GM12878 (cell line): ENCODE data around the gene TSHZ2. TPM values are rescaled to one million over a fixed set of nuclear protein-coding genes. Genes with fewer than 3 reads are reported as not detected.

ENCODE experiments used
- ATAC-seq: fragments of 200-7000 bp; cut with Tn5 transposase; 3 replicates; pipeline ENCODE4 v1.9.1; 2020; ENCODE audit warnings: mild to moderate bottlenecking, moderate library complexity
- BruUV-seq: library from RNA; stranded (reverse); fragments of 400-500 nt; replicated peaks from 2 replicates; lab custom pipeline; 2021; lab: Mats Ljungman, UMichigan
- CTCF ChIA-PET: fragments of 300-600 bp; sonication (Branson Sonifier 250); formaldehyde crosslinking; extraction: SDS; loops from one replicate; lab custom pipeline; 2021; ENCODE audit warnings: inconsistent platforms; lab: Yijun Ruan, JAX
- POLR2A ChIA-PET: fragments of 350-600 bp; formaldehyde crosslinking; extraction: SDS; loops from one replicate; lab custom pipeline; 2021; ENCODE audit warnings: inconsistent platforms; lab: Charles Lee
- RAD21 ChIA-PET: fragments of 300-600 bp; sonication (Branson Sonifier 250); formaldehyde crosslinking; loops from one replicate; lab custom pipeline; 2023; ENCODE audit warnings: antibody characterized with exemption; ENCODE audit not compliant: unreplicated experiment; lab: Charles Lee
- SMC1A ChIA-PET: fragments of 300-600 bp; sonication (Branson Sonifier 250); formaldehyde crosslinking; loops from one replicate; lab custom pipeline; 2023; ENCODE audit not compliant: unreplicated experiment, uncharacterized antibody; lab: Charles Lee
- DNase-seq: peaks from one replicate; pipeline ENCODE4 v3.0.0-alpha.2; 2011; ENCODE audit warnings: low read depth, low spot score
- FAIRE-seq: peaks from 3 replicates; lab custom pipeline; 2011; peaks lifted over from hg19 to GRCh38; lab: Jason Lieb, UNC
- H2AFZ ChIP-seq: 2 replicates; pipeline ENCODE4 v1.6.0; 2011; ENCODE audit warnings: low read depth, low read length, control low read depth; ENCODE audit not compliant: control insufficient read depth
- H3K27ac ChIP-seq: 2 replicates; pipeline ENCODE4 v1.5.1; 2011; ENCODE audit warnings: control low read depth; ENCODE audit not compliant: control insufficient read depth, insufficient read depth
- H3K27me3 ChIP-seq, 2 experiments: replicated peaks in 1 of 2; 2 replicates each; pipeline versions ENCODE4 v1.6.0 to v1.6.1; 2011; ENCODE audit warnings: low read length in 1 of 2; ENCODE audit not compliant: control insufficient read depth in 2 of 2, insufficient read depth in 2 of 2
- H3K36me3 ChIP-seq, 2 experiments: 2 replicates each; pipeline ENCODE4 v1.5.1; 2011; ENCODE audit warnings: low read length in 1 of 2; ENCODE audit not compliant: control insufficient read depth in 2 of 2, insufficient read depth in 2 of 2
- H3K4me1 ChIP-seq: 2 replicates; pipeline ENCODE4 v1.6.1; 2011; ENCODE audit warnings: mild to moderate bottlenecking, low read length, moderate library complexity, mixed read lengths; ENCODE audit not compliant: control insufficient read depth, insufficient read depth
- H3K4me2 ChIP-seq: 2 replicates; pipeline ENCODE4 v1.6.0; 2011; ENCODE audit warnings: control low read depth; ENCODE audit not compliant: control insufficient read depth, insufficient read depth
- H3K4me3 ChIP-seq: fragments of 200-600 bp; sonication (generic); 2 replicates; pipeline ENCODE4 v1.5.1; 2016
- H3K79me2 ChIP-seq: 2 replicates; pipeline ENCODE4 v1.6.0; 2011; ENCODE audit warnings: low read length; ENCODE audit not compliant: control insufficient read depth, insufficient read depth
- H3K9ac ChIP-seq: 2 replicates; pipeline ENCODE4 v1.8.0; 2011; ENCODE audit warnings: low read length, control low read depth, mixed read lengths; ENCODE audit not compliant: control insufficient read depth, insufficient read depth
- H3K9me3 ChIP-seq: replicated peaks from 3 replicates; pipeline ENCODE4 v1.5.1; 2011; ENCODE audit warnings: mild to moderate bottlenecking, low read length; ENCODE audit not compliant: control insufficient read depth, insufficient read depth
- H4K20me1 ChIP-seq: 2 replicates; pipeline ENCODE4 v1.6.0; 2011; ENCODE audit not compliant: control insufficient read depth, insufficient read depth
- ATF2 ChIP-seq: IDR thresholded peaks from 2 replicates; pipeline ENCODE4 v1.6.1; 2012; ENCODE audit warnings: low read length, inconsistent platforms
- CEBPB ChIP-seq, 2 experiments: fragments of 150-350 bp in 1 of 2; IDR thresholded peaks; 2 replicates each; pipeline ENCODE4 v1.6.1; 2012 to 2014; ENCODE audit warnings: low read depth in 2 of 2, low read length in 2 of 2, borderline replicate concordance in 1 of 2, inconsistent platforms in 1 of 2
- IRF4 ChIP-seq: IDR thresholded peaks from 2 replicates; pipeline ENCODE4 v1.6.1; 2011; ENCODE audit warnings: low read depth, low read length
- JUNB ChIP-seq: IDR thresholded peaks from 2 replicates; pipeline ENCODE4 v1.6.1; 2016; ENCODE audit warnings: antibody characterized with exemption, mild to moderate bottlenecking
- LARP7 ChIP-seq: fragments of 450-650 bp; IDR thresholded peaks from 2 replicates; pipeline ENCODE4 v1.6.1; 2017; ENCODE audit warnings: mild to moderate bottlenecking
- NFXL1 ChIP-seq: fragments of 450-650 bp; IDR thresholded peaks from 2 replicates; pipeline ENCODE4 v1.6.1; 2017; ENCODE audit warnings: antibody characterized with exemption, mild to moderate bottlenecking, borderline replicate concordance
- POLR2AphosphoS5 ChIP-seq: IDR thresholded peaks from 2 replicates; pipeline ENCODE4 v1.6.1; 2011; ENCODE audit warnings: mild to moderate bottlenecking, low read length, inconsistent platforms
- SMARCA5 ChIP-seq: fragments of 450-650 bp; IDR thresholded peaks from 2 replicates; pipeline ENCODE4 v1.6.1; 2017; ENCODE audit warnings: mild to moderate bottlenecking
- STAT3 ChIP-seq: IDR thresholded peaks from 2 replicates; pipeline ENCODE4 v1.6.1; 2011; ENCODE audit warnings: low read depth, low read length, improper control_type of control experiment
- SUZ12 ChIP-seq: fragments of 200-600 bp; sonication (generic); IDR thresholded peaks from one replicate; pipeline ENCODE4 v1.6.1; 2018; ENCODE audit warnings: antibody characterized with exemption, mild to moderate bottlenecking; ENCODE audit not compliant: unreplicated experiment
- TCF12 ChIP-seq: IDR thresholded peaks from 2 replicates; pipeline ENCODE4 v1.6.1; 2011; ENCODE audit warnings: low read depth, mild to moderate bottlenecking, low read length
- WRNIP1 ChIP-seq: IDR thresholded peaks from 2 replicates; pipeline ENCODE4 v1.6.1; 2011; ENCODE audit warnings: low read depth, low read length, improper control_type of control experiment, borderline replicate concordance
- ZBED1 ChIP-seq: IDR thresholded peaks from 2 replicates; pipeline ENCODE4 v1.6.1; 2016; ENCODE audit warnings: borderline replicate concordance
- ZBTB40 ChIP-seq: fragments of 450-650 bp; IDR thresholded peaks from 2 replicates; pipeline ENCODE4 v1.6.1; 2016; ENCODE audit warnings: mild to moderate bottlenecking, moderate library complexity, borderline replicate concordance
- ZNF207 ChIP-seq: fragments of 450-650 bp; IDR thresholded peaks from 2 replicates; pipeline ENCODE4 v1.6.1; 2014; ENCODE audit warnings: antibody characterized with exemption, mild to moderate bottlenecking, borderline replicate concordance
- ZNF217 ChIP-seq: fragments of 450-650 bp; IDR thresholded peaks from 2 replicates; pipeline ENCODE4 v1.6.1; 2017; ENCODE audit warnings: antibody characterized with exemption, mild to moderate bottlenecking
- WGBS: methylation state at CpG from one replicate; pipeline ENCODE4 v1.1.6; 2016; ENCODE audit warnings: low lambda C conversion rate; ENCODE audit not compliant: insufficient replicate concordance, insufficient coverage; ENCODE audit errors: missing lambda C conversion rate; 5-methylcytosine and 5-hydroxymethylcytosine counted together
- in situ Hi-C: fragments of 300-500 bp; cut with MboI; formaldehyde crosslinking; loops from 9 replicates; pipeline ENCODE4 v1.14.3; 2018; ENCODE audit warnings: mixed read lengths
- intact Hi-C: fragments of 100-400 bp; cut with micrococcal nuclease; formaldehyde crosslinking; loops from one replicate; pipeline ENCODE4 v1.14.2; 2022; ENCODE audit not compliant: unreplicated experiment
- polyA plus RNA-seq, 11 experiments: library from polyadenylated mRNA; depleted of rRNA in 4 of 11; unstranded in 6 of 11; stranded (reverse) in 5 of 11; fragments of >200 nt; fragmentation: Nextera tagmentation in 4 of 11; fragmentation: Illumina TruSeq in 1 of 11; extraction: Ambion mirVana in 4 of 11; extraction: Trizol in 1 of 11; gene quantifications; 1 replicate in 1 of 11; 2 replicates in 10 of 11; pipeline versions ENCODE4 v1.2.1 to v1.2.3, GENCODE V29; 2011 to 2016; ENCODE audit warnings: inconsistent platforms in 2 of 11, missing spikeins in 2 of 11, low read depth in 1 of 11
- total RNA-seq, 4 experiments: library from RNA; depleted of rRNA in 3 of 4; stranded (reverse); fragments of >200 nt in 3 of 4; fragmentation: Illumina TruSeq in 1 of 4; extraction: Trizol in 1 of 4; gene quantifications; 2 replicates each; pipeline versions ENCODE4 v1.2.1 to v1.2.3, GENCODE V29; 2013 to 2021

The TSHZ2 gene
- total and polyA plus RNA-seq, 10 of the 15 experiments (the other 5 are each of a cell fraction or from before 2014, with no cell fraction given): 0.01 to 0.86 (median 0.13) TPM; not detected in 2

GRCh38 chr20:53331151-53331973 lies 359.2 kb downstream of the TSHZ2 start:
- Histone ChIP-seq H4K20me1 (no peaks in the 10 kb centered on the region), H3K4me2 (no peak overlapping the region), H3K4me3 (no peak overlapping the region), H3K4me1 (no peaks in the 10 kb centered on the region), H3K9me3 (no peaks in the 10 kb centered on the region), H3K9ac (no peak overlapping the region), H3K27me3 (no peaks in the 10 kb centered on the region; a peak in 1 of 4 replicates), H3K79me2 (no peaks in the 10 kb centered on the region), H3K27ac (no peak overlapping the region), H3K36me3 (no peaks in the 10 kb centered on the region), H2AFZ (no peak overlapping the region)
- ChIA-PET SMC1A (no interaction called here), RAD21 (no interaction called here), CTCF (interaction anchor here (1.7 kb wide), 1 partner anchor 12 kb away, joined by 4 read pairs; no protein-coding TSS in a partner anchor), POLR2A (no interaction called here)
- intact Hi-C loops (no loop called here), in situ Hi-C loops (no loop called here)
- TF ChIP-seq ZNF217: no peak
- no peak for TF ChIP-seq ZBTB40
- no peak for TF ChIP-seq ZBED1
- TF ChIP-seq JUNB: no peak
- no peak for TF ChIP-seq SMARCA5
- TF ChIP-seq STAT3: no peak
- no peak for TF ChIP-seq TCF12
- TF ChIP-seq NFXL1: no peak
- TF ChIP-seq ATF2: no peak
- no peak for TF ChIP-seq POLR2AphosphoS5
- no peak for TF ChIP-seq SUZ12
- TF ChIP-seq WRNIP1: no peak
- no peak for TF ChIP-seq CEBPB (IDR thresholded peaks at IDR 0.05; ENCODE audit: borderline replicate concordance in 1 of 2, low read depth in 2 of 2, low read length in 2 of 2)
- no peak for TF ChIP-seq ZNF207
- no peak for TF ChIP-seq IRF4
- no peak for TF ChIP-seq LARP7
- WGBS: 45% methylated on average over 12 of the region's 12 CpGs
- no peak for FAIRE-seq
- no peak for ATAC-seq
- BruUV-seq: no TSS peak
- DNase-seq: no peak
